AG09309 (cell line): ENCODE data around the gene TMPRSS4.

Source experiments
- DNase-seq: peaks from one replicate; pipeline ENCODE4 v3.0.0-alpha.2; 2010; ENCODE audit warnings: low read depth
- H3K4me3 ChIP-seq: 2 replicates; pipeline ENCODE4 v1.5.1; 2011; ENCODE audit warnings: mild to moderate bottlenecking, low read depth, low read length, moderate library complexity; ENCODE audit not compliant: control insufficient read depth
- CTCF ChIP-seq: IDR thresholded peaks from 2 replicates; pipeline ENCODE4 v1.5.1; 2011; ENCODE audit warnings: mild to moderate bottlenecking, low read depth, low read length, inconsistent platforms; ENCODE audit not compliant: insufficient read depth, control insufficient read depth; ENCODE audit errors: missing control alignments

TMPRSS4 gene

GRCh38 chr11:118104491-118104890 is 27.6 kb downstream of the TMPRSS4 start:
- no peak overlapping the region for H3K4me3 ChIP-seq
- no peak for DNase-seq
- no peak for TF ChIP-seq CTCF

GRCh38 chr11:118105657-118106305 is 28.9 kb downstream of the TMPRSS4 start:
- TF ChIP-seq CTCF: no peak
- no peak overlapping the region for H3K4me3 ChIP-seq
- DNase-seq: no peak

- TF ChIP-seq CTCF: no peak
- H3K4me3 ChIP-seq: no peak overlapping the region
- DNase-seq: no peak
Observed at GRCh38 chr11:118106789-118107335, 30.0 kb downstream of the TMPRSS4 start.

- DNase-seq: no peak
- no peak overlapping the region for H3K4me3 ChIP-seq
- TF ChIP-seq CTCF: no peak
Observed at GRCh38 chr11:118108513-118108912, 31.6 kb downstream of the TMPRSS4 start.

GRCh38 chr11:118109231-118109630 is 32.4 kb downstream of the TMPRSS4 start:
- DNase-seq: no peak
- no peak for TF ChIP-seq CTCF
- H3K4me3 ChIP-seq: no peak overlapping the region

GRCh38 chr11:118111019-118111743 is 34.3 kb downstream of the TMPRSS4 start:
- H3K4me3 ChIP-seq: no peak overlapping the region
- no peak for DNase-seq
- TF ChIP-seq CTCF: no peak
